VCaP (cell line): Measurements from ENCODE around the gene MUC6.
"Not testable (repeated sequence)": the region's sequence is repeated elsewhere in the genome, so short reads cannot be mapped to it uniquely, and the experiment has no call there.

Experiments used
- H3K27ac ChIP-seq: fragments of 450-650 bp; 2 replicates; pipeline ENCODE4 v1.5.1; 2017
- CTCF ChIP-seq: fragments of 450-650 bp; conservative IDR thresholded peaks from 2 replicates; pipeline ENCODE4 v1.5.1; 2017; ENCODE audit warnings: mild to moderate bottlenecking, moderate library complexity

The MUC6 gene

DNA sequence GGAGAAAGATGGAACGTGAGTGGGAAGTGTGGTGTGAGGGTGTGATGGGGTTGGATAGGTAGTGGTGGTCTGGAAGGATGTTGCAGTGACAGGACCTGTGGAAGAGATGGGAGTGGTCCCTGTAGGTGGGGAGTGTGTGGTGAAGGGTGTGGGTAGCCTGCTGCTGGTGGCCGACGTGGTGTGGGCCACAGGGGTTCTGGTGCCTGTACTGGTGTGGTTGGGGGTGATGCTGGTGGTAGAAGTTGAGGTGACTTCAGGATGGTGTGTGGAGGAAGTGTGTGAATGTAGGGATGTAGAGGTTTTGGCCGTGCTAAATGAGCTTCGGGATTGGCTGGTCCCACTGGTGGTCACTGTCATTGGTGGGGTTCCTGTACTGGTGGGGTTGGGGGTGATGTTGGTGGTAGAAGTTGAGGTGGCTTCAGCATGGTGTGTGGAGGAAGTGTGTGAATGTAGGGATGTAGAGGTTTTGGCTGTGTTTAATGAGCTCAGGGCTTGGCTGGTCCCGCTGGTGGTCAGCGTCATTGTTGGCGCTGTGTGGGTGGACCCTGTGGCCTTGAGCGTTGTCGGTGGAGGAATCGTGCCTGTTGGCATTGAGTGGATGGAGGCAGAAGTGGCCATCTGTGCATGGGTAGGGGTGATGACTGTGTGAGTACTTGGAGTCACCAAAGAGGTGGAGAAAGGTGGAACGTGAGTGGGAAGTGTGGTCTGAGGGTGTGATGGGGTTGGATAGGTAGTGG lies 19.1 kb downstream of the MUC6 start:
- no peak overlapping the region for H3K27ac ChIP-seq
- TF ChIP-seq CTCF = no peak

DNA sequence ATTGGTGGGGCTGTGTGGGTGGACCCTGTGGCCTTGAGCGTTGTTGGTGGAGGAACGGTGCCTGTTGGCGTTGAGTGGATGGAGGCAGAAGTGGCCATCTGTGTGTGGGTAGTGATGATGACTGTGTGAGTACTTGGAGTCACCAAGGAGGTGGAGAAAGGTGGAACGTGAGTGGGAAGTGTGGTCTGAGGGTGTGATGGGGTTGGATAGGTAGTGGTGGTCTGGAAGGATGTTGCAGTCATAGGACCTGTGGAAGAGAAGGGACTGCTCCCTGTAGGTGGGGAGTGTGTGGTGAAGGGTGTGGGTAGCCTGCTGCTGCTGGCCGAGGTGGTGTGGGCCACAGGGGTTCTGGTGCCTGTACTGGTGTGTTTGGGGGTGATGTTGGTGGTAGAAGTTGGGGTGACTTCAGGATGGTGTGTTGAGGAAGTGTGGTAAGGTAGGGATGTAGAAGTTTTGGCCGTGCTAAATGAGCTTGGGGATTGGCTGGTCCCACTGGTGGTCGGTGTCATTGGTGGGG lies 19.9 kb downstream of the MUC6 start:
- H3K27ac ChIP-seq = not testable (repeated sequence)

- H3K27ac ChIP-seq = no peak overlapping the region
- TF ChIP-seq CTCF = no peak
Observed at GRCh38 chr11:1015826-1016545, 20.5 kb downstream of the MUC6 start.

DNA sequence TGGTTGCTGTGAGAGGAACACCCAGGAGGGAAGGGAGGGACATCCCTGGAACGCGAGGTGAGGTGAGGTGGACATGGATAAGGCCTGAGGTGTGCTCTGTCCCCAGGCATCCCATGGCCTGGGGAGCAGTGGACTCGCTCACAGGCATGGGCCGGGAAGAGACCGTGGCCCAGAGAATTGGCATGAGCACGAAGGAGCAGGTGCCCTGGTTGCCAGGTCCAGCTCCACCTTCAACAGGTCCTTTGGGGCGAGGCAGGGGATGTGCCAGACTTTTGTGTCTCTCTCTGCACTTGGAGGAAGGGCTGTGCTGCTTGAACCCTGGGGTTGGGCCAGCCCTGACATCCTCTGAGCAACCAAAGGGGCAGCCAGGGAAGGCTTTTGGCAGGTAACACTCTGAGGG lies 21.5 kb downstream of the MUC6 start:
- TF ChIP-seq CTCF = no peak
- H3K27ac ChIP-seq = no peak overlapping the region

- H3K27ac ChIP-seq = no peak overlapping the region
- no peak for TF ChIP-seq CTCF
Observed at GRCh38 chr11:1014276-1014675, 22.2 kb downstream of the MUC6 start.

- TF ChIP-seq CTCF = no peak
- no peak overlapping the region for H3K27ac ChIP-seq
Observed at GRCh38 chr11:1013631-1013935, 22.9 kb downstream of the MUC6 start.

DNA sequence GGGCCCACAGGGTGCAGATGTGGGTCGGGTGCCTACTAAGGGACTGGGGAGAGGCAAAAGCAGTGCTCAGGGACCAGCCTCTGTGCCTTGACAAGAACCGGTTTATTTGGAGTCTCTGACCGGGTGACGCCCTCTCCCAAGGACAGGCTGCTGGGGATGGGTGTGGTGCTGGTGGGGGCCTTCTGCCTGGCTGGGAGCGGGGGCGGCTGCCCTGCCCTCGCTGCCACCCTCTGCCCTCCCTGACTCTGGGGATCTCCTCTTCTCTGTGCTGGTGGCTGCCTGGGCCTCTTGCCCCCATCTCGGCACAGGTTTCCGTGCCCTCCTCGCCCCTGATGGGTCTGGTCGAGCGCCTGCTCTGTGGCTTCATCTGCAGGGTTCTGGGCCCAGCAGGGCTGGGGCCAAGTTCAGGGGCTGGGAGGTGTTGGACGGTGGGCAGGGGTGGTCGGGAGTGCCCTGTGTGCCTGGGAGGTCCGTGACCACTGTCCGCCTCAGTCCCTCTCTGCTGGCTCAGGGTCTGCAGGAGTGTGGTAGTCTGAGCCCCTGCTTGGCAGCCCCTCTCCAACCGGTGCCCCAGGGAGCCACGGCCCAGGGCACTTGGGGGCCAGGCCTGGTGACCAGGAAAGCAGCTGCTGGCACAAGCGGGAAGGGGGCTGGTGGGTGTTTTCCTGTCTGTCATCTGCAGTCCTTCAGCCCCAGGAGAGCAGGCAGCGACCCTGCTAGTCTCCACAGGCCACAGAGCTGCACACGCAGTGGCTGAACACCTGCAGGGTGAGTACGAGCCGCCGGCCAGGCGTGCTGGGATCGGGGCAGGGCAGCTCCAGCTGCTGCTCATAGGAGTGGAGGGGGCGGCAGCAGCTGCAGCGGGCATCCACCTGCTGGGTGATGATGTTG lies 23.5 kb downstream of the MUC6 start:
- TF ChIP-seq CTCF = no peak
- H3K27ac ChIP-seq = no peak overlapping the region
